ENCODE data around the gene FOXI2.

DNA sequence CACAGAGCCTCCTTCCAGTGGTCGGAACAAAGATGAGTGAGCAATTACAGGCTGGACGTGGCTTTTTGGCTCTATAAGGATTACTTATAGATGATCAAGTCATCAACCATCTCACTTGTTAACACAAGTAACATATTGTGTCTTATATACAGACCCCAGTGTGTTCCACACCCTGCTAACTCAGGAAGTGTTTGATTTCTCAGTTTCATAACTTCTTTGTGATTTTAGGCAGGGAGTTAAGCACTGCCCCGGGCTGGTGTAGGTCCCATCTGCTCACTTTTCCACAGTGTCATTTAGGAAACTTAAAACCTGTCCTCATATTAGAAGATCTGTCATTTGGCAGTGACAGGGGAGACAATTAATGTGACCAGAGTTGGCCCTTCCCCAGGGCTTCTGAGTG is 6.2 kb downstream of the FOXI2 start:
- TF ChIP-seq, protein P1, sequence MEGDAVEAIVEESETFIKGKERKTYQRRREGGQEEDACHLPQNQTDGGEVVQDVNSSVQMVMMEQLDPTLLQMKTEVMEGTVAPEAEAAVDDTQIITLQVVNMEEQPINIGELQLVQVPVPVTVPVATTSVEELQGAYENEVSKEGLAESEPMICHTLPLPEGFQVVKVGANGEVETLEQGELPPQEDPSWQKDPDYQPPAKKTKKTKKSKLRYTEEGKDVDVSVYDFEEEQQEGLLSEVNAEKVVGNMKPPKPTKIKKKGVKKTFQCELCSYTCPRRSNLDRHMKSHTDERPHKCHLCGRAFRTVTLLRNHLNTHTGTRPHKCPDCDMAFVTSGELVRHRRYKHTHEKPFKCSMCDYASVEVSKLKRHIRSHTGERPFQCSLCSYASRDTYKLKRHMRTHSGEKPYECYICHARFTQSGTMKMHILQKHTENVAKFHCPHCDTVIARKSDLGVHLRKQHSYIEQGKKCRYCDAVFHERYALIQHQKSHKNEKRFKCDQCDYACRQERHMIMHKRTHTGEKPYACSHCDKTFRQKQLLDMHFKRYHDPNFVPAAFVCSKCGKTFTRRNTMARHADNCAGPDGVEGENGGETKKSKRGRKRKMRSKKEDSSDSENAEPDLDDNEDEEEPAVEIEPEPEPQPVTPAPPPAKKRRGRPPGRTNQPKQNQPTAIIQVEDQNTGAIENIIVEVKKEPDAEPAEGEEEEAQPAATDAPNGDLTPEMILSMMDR (IDR thresholded peaks at IDR 0.05): no peak
- no peak for TF ChIP-seq POLR2A (IDR thresholded peaks at IDR 0.05)
